ENCODE measurements around the gene SCAMP4. TPM values are rescaled to one million over a fixed set of nuclear protein-coding genes. Genes with fewer than 3 reads are reported as not detected.
A peak's percentile ranks its signal among the peaks of the same experiment; 100 is the strongest.

SCAMP4 gene
- total and polyA plus RNA-seq, 2 of the 13 experiments (the other 11 are each of a cell fraction or from before 2014, with no cell fraction given), result 10.7 to 13.7 TPM

GRCh38 chr19:1875646-1876495 is 29.3 kb upstream of the SCAMP4 start (continued):
- no peak for TF ChIP-seq SIX1 (CRISPR knock-in tag; IDR thresholded peaks at IDR 0.05; ENCODE audit: borderline replicate concordance)
- TF ChIP-seq ZNF335 (CRISPR knock-in tag; IDR thresholded peaks at IDR 0.05), result 0 out of 2 replicates have a peak, but pooled peaks have one; percentile 46
- no peak for TF ChIP-seq RFXANK (CRISPR knock-in tag; IDR thresholded peaks at IDR 0.05)
- TF ChIP-seq FUBP1 (CRISPR knock-in tag; IDR thresholded peaks at IDR 0.05; ENCODE audit: borderline replicate concordance), result no peak
- TF ChIP-seq HES4 (CRISPR knock-in tag; IDR thresholded peaks at IDR 0.05; ENCODE audit: borderline replicate concordance), result no peak; the same call in 1 of the 2 replicates
- TF ChIP-seq NR0B2 (CRISPR knock-in tag; IDR thresholded peaks at IDR 0.05), result no peak
- TF ChIP-seq RCOR2 (CRISPR knock-in tag; IDR thresholded peaks at IDR 0.05), result no peak
- peak; percentile 78 for TF ChIP-seq ZMYM4 (CRISPR knock-in tag; IDR thresholded peaks at IDR 0.05)
- TF ChIP-seq DR1 (CRISPR knock-in tag; IDR thresholded peaks at IDR 0.05), result 0 out of 2 replicates have a peak, but pooled peaks have one; percentile 50
- peak; percentile 62; the same call in 1 of the 2 replicates for TF ChIP-seq KDM3A (CRISPR knock-in tag; IDR thresholded peaks at IDR 0.05; ENCODE audit: low read depth)
- TF ChIP-seq ZNF276 (CRISPR knock-in tag; IDR thresholded peaks at IDR 0.05; ENCODE audit: low read depth), result peak; percentile 64; the same call in 1 of the 2 replicates
- TF ChIP-seq HHEX (CRISPR knock-in tag; IDR thresholded peaks at IDR 0.05), result no peak
- no peak for TF ChIP-seq SMYD3 (CRISPR knock-in tag; IDR thresholded peaks at IDR 0.05)
- TF ChIP-seq KLF15 (CRISPR knock-in tag; IDR thresholded peaks at IDR 0.05; ENCODE audit: borderline replicate concordance), result no peak
- TF ChIP-seq MAZ (IDR thresholded peaks at IDR 0.05; ENCODE audit: borderline replicate concordance, low read depth, low read length), result no peak; the same call in 1 of the 2 replicates
- peak; percentile 84 for TF ChIP-seq MAZ (CRISPR knock-in tag; IDR thresholded peaks at IDR 0.05; ENCODE audit: low read depth)
- no peak for TF ChIP-seq ISX (CRISPR knock-in tag; conservative IDR thresholded peaks at IDR 0.05)
- TF ChIP-seq DRAP1 (CRISPR knock-in tag; IDR thresholded peaks at IDR 0.05), result peak; percentile 66
- TF ChIP-seq ZNF30 (CRISPR knock-in tag; IDR thresholded peaks at IDR 0.05), result 0 out of 2 replicates have a peak, but pooled peaks have one; percentile 55
- no peak for TF ChIP-seq ZNF577 (CRISPR knock-in tag; IDR thresholded peaks at IDR 0.05; ENCODE audit: borderline replicate concordance, low read depth)
- peak; percentile 70; the same call in 1 of the 2 replicates for TF ChIP-seq ZSCAN25 (CRISPR knock-in tag; IDR thresholded peaks at IDR 0.05)
- peak; percentile 51 for TF ChIP-seq ZMYM3 (CRISPR knock-in tag; IDR thresholded peaks at IDR 0.05)
- TF ChIP-seq HINFP (CRISPR knock-in tag; IDR thresholded peaks at IDR 0.05; ENCODE audit: low read depth), result no peak

Measured in HepG2 (cell line).